HAP-1 (cell line): ENCODE data around the gene MYH2.
"Not testable (repeated sequence)": the region's sequence is repeated elsewhere in the genome, so short reads cannot be mapped to it uniquely, and the experiment has no call there.

Experiments
- DNase-seq, 2 experiments: peaks; one replicate each; pipeline ENCODE4 v3.0.0-alpha.2; 2016 to 2020; ENCODE audit warnings: low spot score in 2 of 2
- H3K27me3 ChIP-seq: fragments of 250-450 bp; sonication (Bioruptor Pico); 2 replicates; pipeline ENCODE4 v1.5.1; 2020; ENCODE audit warnings: low read depth, mild to moderate bottlenecking, moderate library complexity
- H3K36me3 ChIP-seq: fragments of 250-450 bp; sonication (Bioruptor Pico); replicated peaks from 2 replicates; pipeline ENCODE4 v1.5.1; 2020; ENCODE audit warnings: mild to moderate bottlenecking
- H3K4me1 ChIP-seq: fragments of 250-450 bp; sonication (Bioruptor Pico); 2 replicates; pipeline ENCODE4 v1.5.1; 2020; ENCODE audit warnings: mild to moderate bottlenecking
- H3K4me3 ChIP-seq: fragments of 250-450 bp; sonication (Bioruptor Pico); 2 replicates; pipeline ENCODE4 v1.5.1; 2020; ENCODE audit warnings: mild to moderate bottlenecking, moderate library complexity
- H3K9me3 ChIP-seq: fragments of 250-450 bp; sonication (Bioruptor Pico); 2 replicates; pipeline ENCODE4 v1.5.1; 2020; ENCODE audit warnings: mild to moderate bottlenecking, moderate library complexity
- in situ Hi-C: fragments of 300-500 bp; cut with MboI; formaldehyde crosslinking; loops from 3 replicates; pipeline ENCODE4 v1.14.3; 2020; ENCODE audit warnings: low sequenced_read_pairs, inconsistent platforms, mixed read lengths

The MYH2 gene

DNA sequence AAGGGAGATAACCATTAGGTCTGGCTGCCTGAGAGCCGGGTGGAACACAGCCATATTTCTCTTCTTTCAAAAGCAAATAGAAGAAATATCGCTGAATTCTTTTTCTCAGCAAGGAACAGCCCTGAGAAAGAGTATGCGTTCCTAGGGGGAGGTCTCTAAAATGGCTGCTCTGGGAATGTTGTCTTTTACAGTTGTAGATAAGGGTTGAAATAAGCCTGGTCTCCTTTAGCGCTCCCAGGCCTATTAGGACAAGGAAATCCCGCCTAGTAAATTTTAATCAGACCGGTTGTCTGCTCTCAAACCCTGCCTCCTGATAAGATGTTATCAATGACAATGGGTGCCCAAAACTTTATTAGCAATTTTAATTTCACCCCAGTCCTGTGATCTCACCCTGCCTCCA, 8.3 kb downstream of the MYH2 start:
- DNase-seq, H3K27me3 ChIP-seq, H3K4me1 ChIP-seq, H3K36me3 ChIP-seq, H3K4me3 ChIP-seq, H3K9me3 ChIP-seq, in situ Hi-C loops: not testable (repeated sequence)

GRCh38 chr17:10532026-10532425, 17.4 kb downstream of the MYH2 start:
- DNase-seq, result no peak
- in situ Hi-C loops, result no loop called here
- Histone ChIP-seq H3K9me3 (no peaks in the 10 kb centered on the region), H3K4me1 (no peaks in the 10 kb centered on the region), H3K36me3 (no peaks in the 10 kb centered on the region), H3K27me3 (no peaks in the 10 kb centered on the region), H3K4me3 (no peak overlapping the region)

DNA sequence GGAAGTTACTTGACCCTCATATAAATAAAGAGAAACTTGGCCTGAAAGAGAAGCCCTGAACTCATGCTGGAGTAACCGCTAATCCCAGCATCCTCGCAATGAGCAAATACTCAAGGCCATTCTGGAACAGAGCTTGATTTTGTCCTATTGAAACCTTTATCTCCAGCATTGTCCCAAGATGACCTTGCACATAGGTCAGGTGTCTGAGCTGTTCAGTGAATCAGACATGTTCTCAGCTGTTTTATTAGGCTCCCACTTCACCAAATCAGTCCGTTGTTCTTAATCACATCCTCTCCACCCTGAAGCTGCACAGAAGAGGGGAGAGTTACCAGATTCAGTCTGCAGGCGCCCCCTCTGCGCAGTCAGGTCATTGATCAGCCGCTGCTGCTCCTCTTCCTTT, 22.0 kb downstream of the MYH2 start:
- no peaks in the 10 kb centered on the region for H3K4me1 ChIP-seq
- H3K9me3 ChIP-seq, result no peaks in the 10 kb centered on the region
- H3K4me3 ChIP-seq, result no peak overlapping the region
- no peaks in the 10 kb centered on the region for H3K36me3 ChIP-seq
- DNase-seq, result no peak
- no peaks in the 10 kb centered on the region for H3K27me3 ChIP-seq
- in situ Hi-C loops, result no loop called here

DNA sequence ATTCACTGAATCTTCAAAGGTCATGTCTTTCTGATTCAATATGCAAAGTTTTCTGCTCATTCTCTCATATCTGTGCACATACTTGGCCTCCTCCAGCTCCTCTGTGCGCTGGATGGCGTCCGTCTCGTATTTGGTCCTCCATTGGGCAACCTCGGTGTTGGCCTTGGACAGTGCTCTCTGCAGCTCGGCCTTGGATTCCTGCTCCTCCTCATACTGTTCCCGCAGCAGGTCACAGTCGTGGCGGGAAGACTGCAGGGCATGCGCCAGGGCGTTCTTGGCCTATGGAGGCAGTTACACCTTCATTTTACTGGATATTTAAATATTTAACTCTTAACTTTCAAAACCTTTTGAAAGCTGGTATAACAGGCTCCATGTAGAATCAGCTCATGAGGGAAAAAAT, 22.9 kb downstream of the MYH2 start:
- Histone ChIP-seq H3K4me1 (no peaks in the 10 kb centered on the region), H3K9me3 (no peaks in the 10 kb centered on the region), H3K36me3 (no peaks in the 10 kb centered on the region), H3K4me3 (no peak overlapping the region), H3K27me3 (no peaks in the 10 kb centered on the region)
- in situ Hi-C loops, result no loop called here
- DNase-seq, result no peak

DNA sequence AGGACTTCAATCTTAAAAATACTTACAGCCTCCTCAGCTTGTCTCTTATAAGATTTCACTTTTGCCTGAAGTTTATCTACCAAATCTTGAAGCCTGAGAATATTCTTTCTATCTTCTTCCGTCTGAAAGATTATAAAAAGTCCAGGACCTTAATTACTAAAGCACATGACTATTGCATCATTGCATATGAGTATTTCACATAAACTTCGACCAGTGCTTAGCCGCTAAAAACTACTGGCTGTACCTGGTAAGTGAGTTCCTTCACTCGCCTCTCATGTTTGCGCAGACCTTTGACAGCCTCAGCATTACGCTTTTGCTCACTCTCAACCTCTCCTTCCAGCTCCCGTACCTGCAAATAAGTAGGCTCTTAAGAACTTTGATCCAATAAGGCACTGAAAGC, 26.4 kb downstream of the MYH2 start:
- in situ Hi-C loops, result no loop called here
- Histone ChIP-seq H3K36me3 (no peaks in the 10 kb centered on the region), H3K9me3 (no peaks in the 10 kb centered on the region), H3K4me1 (no peaks in the 10 kb centered on the region), H3K27me3 (no peaks in the 10 kb centered on the region), H3K4me3 (no peak overlapping the region)
- no peak for DNase-seq

- H3K4me1 ChIP-seq, result no peaks in the 10 kb centered on the region
- no peak for DNase-seq
- H3K4me3 ChIP-seq, result no peak overlapping the region
- H3K9me3 ChIP-seq, result no peaks in the 10 kb centered on the region
- no peaks in the 10 kb centered on the region for H3K36me3 ChIP-seq
- in situ Hi-C loops, result no loop called here
- no peaks in the 10 kb centered on the region for H3K27me3 ChIP-seq
Measured at GRCh38 chr17:10521949-10522348, 27.5 kb downstream of the MYH2 start.

DNA sequence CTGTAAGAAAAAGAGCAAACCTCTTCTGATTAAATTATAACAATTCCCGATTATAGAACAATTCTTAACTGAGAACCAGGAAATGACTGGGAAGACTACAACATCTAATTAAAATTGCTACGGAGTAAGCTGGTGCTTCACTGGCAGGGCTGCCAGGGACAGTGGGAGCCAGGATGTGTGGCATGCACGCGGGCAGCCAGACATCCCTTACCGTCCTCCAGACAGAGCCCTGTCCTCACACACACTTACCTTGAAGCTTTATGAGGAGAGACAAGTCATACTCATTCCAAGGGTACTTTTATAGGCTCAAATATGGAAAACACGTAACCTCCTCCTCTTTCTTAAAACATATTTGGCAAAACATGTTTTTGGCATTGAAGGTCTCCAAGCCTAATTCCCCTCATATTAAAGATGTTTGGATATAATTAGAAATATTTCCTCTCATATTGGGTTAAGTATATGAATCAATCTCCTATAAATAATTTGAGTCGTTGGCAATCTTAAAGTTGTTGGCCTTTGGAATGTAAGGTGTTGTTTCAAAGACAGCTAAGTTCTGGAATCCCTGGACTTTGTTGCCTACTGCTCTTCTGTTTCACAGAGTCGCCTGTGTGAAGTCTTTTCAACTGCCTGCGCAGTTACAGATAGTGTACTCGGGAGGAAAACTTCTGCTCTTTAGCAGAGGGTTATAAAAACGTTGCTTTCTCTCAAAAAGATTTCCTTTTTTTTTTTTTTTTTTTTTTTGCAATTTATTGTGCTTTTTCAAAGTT, 31.0 kb downstream of the MYH2 start, which contains the start of gene MYH1:
Gene MYH1 (minus strand): TSS at position 272 of the 767 bp plus-strand sequence. CDS start 1,900 bp downstream, outside the sequence.
- Histone ChIP-seq H3K4me1 (no peaks in the 10 kb centered on the region), H3K9me3 (no peaks in the 10 kb centered on the region), H3K27me3 (no peaks in the 10 kb centered on the region), H3K4me3 (no peak within 1 kb of the TSS), H3K36me3 (no peaks in the 10 kb centered on the region)
- in situ Hi-C loops, result no loop called here
- DNase-seq, result no peak

GRCh38 chr17:10516638-10517037, 32.8 kb downstream of the MYH2 start:
- no peaks in the 10 kb centered on the region for H3K4me1 ChIP-seq
- in situ Hi-C loops, result no loop called here
- no peaks in the 10 kb centered on the region for H3K27me3 ChIP-seq
- DNase-seq, result no peak
- H3K4me3 ChIP-seq, result no peak overlapping the region
- H3K36me3 ChIP-seq, result no peaks in the 10 kb centered on the region
- no peaks in the 10 kb centered on the region for H3K9me3 ChIP-seq

DNA sequence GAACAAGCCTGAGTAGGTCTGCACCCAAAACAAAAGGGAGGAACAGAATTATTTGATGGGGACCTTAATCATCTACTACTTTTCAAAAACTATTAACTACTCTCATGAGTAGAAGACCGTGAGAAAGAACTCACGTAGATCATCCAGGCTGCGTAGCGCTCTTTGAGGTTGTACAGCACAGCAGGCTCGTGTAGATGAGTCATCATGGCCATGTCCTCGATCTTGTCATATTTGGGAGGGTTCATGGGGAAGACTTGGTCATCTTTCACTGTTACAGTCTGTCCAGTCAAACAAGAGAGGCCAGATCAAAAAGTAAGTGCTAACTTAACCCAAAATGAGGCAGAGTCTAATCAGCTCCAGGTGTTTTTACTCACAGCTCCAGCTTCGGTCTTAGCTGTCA, 33.4 kb downstream of the MYH2 start:
- Histone ChIP-seq H3K4me3 (no peak overlapping the region), H3K36me3 (no peaks in the 10 kb centered on the region), H3K27me3 (no peaks in the 10 kb centered on the region), H3K4me1 (no peaks in the 10 kb centered on the region), H3K9me3 (no peaks in the 10 kb centered on the region)
- no peak for DNase-seq
- in situ Hi-C loops, result no loop called here

DNA sequence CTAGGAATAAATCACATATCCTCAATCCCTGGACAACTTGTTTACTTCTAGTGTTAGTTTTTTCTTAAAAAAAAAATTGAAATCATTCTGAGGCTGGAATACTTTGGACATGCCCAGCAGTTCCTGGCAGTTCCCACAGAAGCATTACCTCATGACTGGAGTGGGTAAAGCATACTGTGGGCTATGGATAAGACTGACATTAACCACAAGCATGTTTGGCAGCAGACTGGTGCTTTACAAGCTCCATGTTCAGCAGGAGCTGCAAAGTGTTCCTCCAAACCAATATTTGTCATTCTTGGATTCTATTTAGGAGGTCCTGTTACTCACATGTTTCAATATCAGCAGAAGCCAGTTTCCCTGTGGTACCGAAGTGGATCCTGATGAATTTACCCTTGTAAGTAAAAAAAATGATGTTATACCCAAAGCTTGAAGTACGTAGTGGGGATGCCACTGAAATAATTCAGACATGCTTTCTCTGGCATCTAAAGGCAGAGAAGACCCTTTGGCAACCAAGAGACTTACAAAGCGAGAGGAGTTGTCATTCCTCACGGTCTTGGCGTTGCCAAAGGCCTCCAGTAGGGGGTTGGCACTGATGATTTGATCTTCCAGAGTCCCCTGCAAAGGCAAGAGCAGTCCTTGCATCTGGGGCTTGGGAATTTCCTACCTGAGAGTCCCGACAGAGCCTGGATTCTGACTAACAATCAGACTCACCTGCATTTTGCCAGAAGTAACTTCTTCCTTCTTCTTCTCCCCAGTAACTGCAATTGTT, 36.0 kb downstream of the MYH2 start:
- H3K36me3 ChIP-seq, result no peaks in the 10 kb centered on the region
- in situ Hi-C loops, result no loop called here
- H3K27me3 ChIP-seq, result no peaks in the 10 kb centered on the region
- H3K9me3 ChIP-seq, result no peaks in the 10 kb centered on the region
- H3K4me3 ChIP-seq, result no peak overlapping the region
- no peaks in the 10 kb centered on the region for H3K4me1 ChIP-seq
- DNase-seq, result no peak

GRCh38 chr17:10512856-10513255, 36.6 kb downstream of the MYH2 start:
- Histone ChIP-seq H3K4me3 (no peak overlapping the region), H3K27me3 (no peaks in the 10 kb centered on the region), H3K9me3 (no peaks in the 10 kb centered on the region), H3K36me3 (no peaks in the 10 kb centered on the region), H3K4me1 (no peaks in the 10 kb centered on the region)
- in situ Hi-C loops, result no loop called here
- DNase-seq, result no peak

GRCh38 chr17:10499950-10500349, 49.5 kb downstream of the MYH2 start:
- Histone ChIP-seq H3K27me3 (no peaks in the 10 kb centered on the region), H3K4me1 (no peaks in the 10 kb centered on the region), H3K36me3 (no peaks in the 10 kb centered on the region), H3K4me3 (no peak overlapping the region), H3K9me3 (no peaks in the 10 kb centered on the region; the same call in none of the 2 replicates)
- in situ Hi-C loops, result no loop called here
- DNase-seq, result no peak

DNA sequence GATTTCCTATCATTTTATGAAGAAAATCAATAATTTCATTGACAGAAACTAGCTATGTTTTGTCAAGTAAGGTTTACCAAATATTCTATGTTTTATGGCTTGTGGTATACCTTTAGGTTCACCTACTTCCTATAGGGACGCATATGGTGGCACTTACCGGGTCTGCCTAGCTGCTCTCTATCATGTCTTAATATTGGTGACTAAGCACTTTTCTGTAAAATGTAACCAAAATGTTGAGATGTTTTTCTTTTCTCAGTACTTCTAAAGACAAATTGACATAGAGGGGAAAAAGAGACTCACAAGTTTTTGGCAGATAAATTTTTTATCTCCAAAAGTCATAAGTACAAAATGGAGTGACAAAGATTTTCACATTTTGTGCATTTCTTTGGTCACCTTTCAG, 57.5 kb downstream of the MYH2 start:
- H3K4me1 ChIP-seq, result no peaks in the 10 kb centered on the region
- H3K4me3 ChIP-seq, result no peak overlapping the region
- H3K9me3 ChIP-seq, result no peaks in the 10 kb centered on the region; the same call in 1 of the 2 replicates
- DNase-seq, result no peak
- no peaks in the 10 kb centered on the region for H3K36me3 ChIP-seq
- in situ Hi-C loops, result no loop called here
- H3K27me3 ChIP-seq, result no peaks in the 10 kb centered on the region

GRCh38 chr17:10482252-10482651, 67.2 kb downstream of the MYH2 start:
- in situ Hi-C loops, result no loop called here
- Histone ChIP-seq H3K9me3 (no peaks in the 10 kb centered on the region), H3K4me3 (no peak overlapping the region), H3K27me3 (no peaks in the 10 kb centered on the region), H3K4me1 (no peaks in the 10 kb centered on the region), H3K36me3 (no peaks in the 10 kb centered on the region)
- no peak for DNase-seq
